ENCODE data around the gene GLB1L.

DNA sequence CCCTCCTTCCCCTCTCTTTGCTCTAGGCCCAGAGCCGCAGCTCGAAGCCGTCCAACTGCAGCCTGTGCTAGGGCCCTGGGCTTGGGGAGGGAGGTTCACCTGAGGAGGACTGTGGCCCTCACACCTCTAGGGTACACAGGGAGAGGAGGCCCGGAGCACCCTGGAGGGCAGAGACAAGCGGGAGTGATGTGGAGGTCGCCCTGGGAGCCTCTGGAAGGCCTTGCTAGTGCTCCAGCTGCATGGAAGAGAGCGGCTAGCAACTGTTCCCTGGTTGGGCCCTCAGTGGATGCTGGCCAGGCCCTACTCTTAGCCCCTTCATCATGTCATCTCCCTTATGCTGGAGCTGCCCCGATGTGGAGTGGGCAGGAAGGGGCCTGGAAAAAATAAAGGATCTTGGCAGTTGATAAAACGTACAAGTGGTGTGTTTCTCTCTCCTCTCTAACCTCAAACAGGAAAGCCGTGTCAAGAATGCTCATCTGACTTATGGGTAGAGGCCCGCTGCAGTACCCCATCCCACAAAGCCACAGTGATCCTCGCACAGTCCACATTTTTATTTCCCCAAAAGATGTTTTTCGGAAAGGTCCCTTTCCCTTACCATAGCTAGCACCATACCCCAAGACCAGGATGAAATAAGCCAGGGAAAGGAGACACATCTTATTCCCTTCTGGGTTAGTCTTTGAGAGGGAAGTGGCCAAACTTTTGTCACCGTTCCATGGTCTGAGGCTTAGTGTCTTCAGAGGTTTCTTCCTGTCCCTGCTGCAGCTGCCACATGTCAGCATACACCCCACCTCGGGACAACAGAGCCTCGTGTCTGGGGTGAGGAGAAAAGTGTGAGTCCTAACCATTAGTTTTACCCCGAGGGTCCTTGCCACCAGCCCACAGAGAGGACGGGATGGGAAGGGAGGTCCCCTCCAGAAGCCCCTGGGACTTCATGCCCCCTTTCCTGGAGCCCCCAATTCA is 35.7 kb downstream of the GLB1L start:
- no peak for TF ChIP-seq CTCF (conservative IDR thresholded peaks at IDR 0.05)
- no peak for TF ChIP-seq ZFX (IDR thresholded peaks at IDR 0.05)
